Glutamatergic neuron (in vitro differentiated cells): ENCODE results near the gene SNX1. TPM values are rescaled to one million over a fixed set of nuclear protein-coding genes. Genes with fewer than 3 reads are reported as not detected.

Source experiments
- DNase-seq: peaks from one replicate; pipeline ENCODE4 v3.0.0; 2022
- H3K27ac Mint-ChIP-seq: one replicate; pipeline ENCODE4 v1.8.0; 2020; ENCODE audit warnings: mild to moderate bottlenecking, mixed read lengths, inconsistent platforms; ENCODE audit not compliant: unreplicated experiment
- H3K27me3 Mint-ChIP-seq: one replicate; pipeline ENCODE4 v1.8.0; 2020; ENCODE audit warnings: mild to moderate bottlenecking, moderate library complexity, mixed read lengths, inconsistent platforms; ENCODE audit not compliant: unreplicated experiment
- H3K36me3 Mint-ChIP-seq: one replicate; pipeline ENCODE4 v1.8.0; 2020; ENCODE audit warnings: mild to moderate bottlenecking, mixed read lengths, inconsistent platforms; ENCODE audit not compliant: unreplicated experiment
- H3K4me1 Mint-ChIP-seq: one replicate; pipeline ENCODE4 v1.8.0; 2020; ENCODE audit warnings: mild to moderate bottlenecking, low read depth, mixed read lengths, inconsistent platforms; ENCODE audit not compliant: unreplicated experiment
- H3K4me3 Mint-ChIP-seq: one replicate; pipeline ENCODE4 v1.8.0; 2020; ENCODE audit warnings: mild to moderate bottlenecking, mixed read lengths, inconsistent platforms; ENCODE audit not compliant: unreplicated experiment
- H3K9me3 Mint-ChIP-seq: one replicate; pipeline ENCODE4 v1.8.0; 2020; ENCODE audit warnings: mild to moderate bottlenecking, moderate library complexity, mixed read lengths, inconsistent platforms; ENCODE audit not compliant: unreplicated experiment
- CTCF ChIP-seq: fragments of 200-600 bp; sonication (generic); IDR thresholded peaks from one replicate; pipeline ENCODE4 v1.5.0; 2021; ENCODE audit not compliant: partially characterized antibody, unreplicated experiment
- total RNA-seq: library from RNA; stranded (reverse); fragmentation: NEBNext Ultra II Directional; extraction: Animal tissue kit (Norgen Biotek cat#: 25700); gene quantifications from one replicate; pipeline ENCODE4 v1.2.1, GENCODE V29; 2021; ENCODE audit not compliant: unreplicated experiment

SNX1 gene
- total RNA-seq, 1 donor from 2014 or later: 71.4 TPM

GRCh38 chr15:64144192-64144564 is 48.4 kb downstream of the SNX1 start:
- no peak for DNase-seq
- H3K4me3 Mint-ChIP-seq: no peak overlapping the region
- no peaks in the 10 kb centered on the region for H3K36me3 Mint-ChIP-seq
- H3K27me3 Mint-ChIP-seq: no peaks in the 10 kb centered on the region
- H3K9me3 Mint-ChIP-seq: peaks cover 2% of the 10 kb centered on the region
- no peaks in the 10 kb centered on the region for H3K4me1 Mint-ChIP-seq
- TF ChIP-seq CTCF: no peak
- H3K27ac Mint-ChIP-seq: no peak overlapping the region

- Mint-ChIP-seq H3K36me3 (no peaks in the 10 kb centered on the region), H3K27ac (peak overlapping the region; percentile 28), H3K9me3 (peaks cover 4% of the 10 kb centered on the region), H3K4me1 (no peaks in the 10 kb centered on the region), H3K4me3 (no peak overlapping the region), H3K27me3 (no peaks in the 10 kb centered on the region)
- DNase-seq: no peak
- TF ChIP-seq CTCF: no peak
Observed at GRCh38 chr15:64144565-64145281, 48.9 kb downstream of the SNX1 start.

GRCh38 chr15:64146041-64146440 is 50.3 kb downstream of the SNX1 start:
- Mint-ChIP-seq H3K9me3 (peaks cover 5% of the 10 kb centered on the region), H3K27me3 (peaks cover 4% of the 10 kb centered on the region), H3K36me3 (no peaks in the 10 kb centered on the region), H3K4me3 (no peak overlapping the region), H3K4me1 (peaks cover 2% of the 10 kb centered on the region), H3K27ac (no peak overlapping the region)
- no peak for TF ChIP-seq CTCF
- no peak for DNase-seq

GRCh38 chr15:64146520-64146884 is 50.7 kb downstream of the SNX1 start:
- Mint-ChIP-seq H3K4me1 (peaks cover 2% of the 10 kb centered on the region), H3K27ac (no peak overlapping the region), H3K27me3 (peaks cover 5% of the 10 kb centered on the region), H3K4me3 (no peak overlapping the region), H3K36me3 (no peaks in the 10 kb centered on the region), H3K9me3 (peaks cover 6% of the 10 kb centered on the region)
- no peak for TF ChIP-seq CTCF
- no peak for DNase-seq

GRCh38 chr15:64146885-64147681 is 51.3 kb downstream of the SNX1 start:
- Mint-ChIP-seq H3K9me3 (peaks cover 6% of the 10 kb centered on the region), H3K4me3 (no peak overlapping the region), H3K4me1 (peaks cover 2% of the 10 kb centered on the region), H3K27ac (no peak overlapping the region), H3K27me3 (peaks cover 5% of the 10 kb centered on the region), H3K36me3 (no peaks in the 10 kb centered on the region)
- no peak for DNase-seq
- no peak for TF ChIP-seq CTCF
